ENCODE data around the gene DOCK3. TPM values are rescaled to one million over a fixed set of nuclear protein-coding genes. Genes with fewer than 3 reads are reported as not detected.

The DOCK3 gene
- total RNA-seq, 4 donors from 2014 or later = 0.33 to 5.3 (median 0.50) TPM

DNA sequence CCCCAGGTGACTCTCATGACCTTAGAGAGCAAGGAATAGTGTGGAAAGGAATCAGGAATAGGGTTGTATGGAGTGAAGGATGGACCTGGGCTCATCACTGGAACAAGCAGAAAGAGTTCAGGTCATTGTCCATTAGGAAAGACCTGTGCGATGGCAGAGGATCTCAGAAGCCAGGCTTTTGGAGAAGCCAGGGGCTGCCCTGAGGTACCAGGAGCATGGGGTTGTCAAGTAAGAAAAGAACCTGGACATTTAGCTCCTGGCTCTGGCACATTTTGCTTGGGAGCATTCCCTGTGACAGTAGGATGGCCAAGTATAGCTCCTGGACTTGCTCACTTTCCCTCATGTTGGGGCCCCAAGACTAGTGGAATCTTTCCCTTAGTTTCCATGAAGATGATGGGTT, 657.4 kb downstream of the DOCK3 start:
- TF ChIP-seq, protein P1, sequence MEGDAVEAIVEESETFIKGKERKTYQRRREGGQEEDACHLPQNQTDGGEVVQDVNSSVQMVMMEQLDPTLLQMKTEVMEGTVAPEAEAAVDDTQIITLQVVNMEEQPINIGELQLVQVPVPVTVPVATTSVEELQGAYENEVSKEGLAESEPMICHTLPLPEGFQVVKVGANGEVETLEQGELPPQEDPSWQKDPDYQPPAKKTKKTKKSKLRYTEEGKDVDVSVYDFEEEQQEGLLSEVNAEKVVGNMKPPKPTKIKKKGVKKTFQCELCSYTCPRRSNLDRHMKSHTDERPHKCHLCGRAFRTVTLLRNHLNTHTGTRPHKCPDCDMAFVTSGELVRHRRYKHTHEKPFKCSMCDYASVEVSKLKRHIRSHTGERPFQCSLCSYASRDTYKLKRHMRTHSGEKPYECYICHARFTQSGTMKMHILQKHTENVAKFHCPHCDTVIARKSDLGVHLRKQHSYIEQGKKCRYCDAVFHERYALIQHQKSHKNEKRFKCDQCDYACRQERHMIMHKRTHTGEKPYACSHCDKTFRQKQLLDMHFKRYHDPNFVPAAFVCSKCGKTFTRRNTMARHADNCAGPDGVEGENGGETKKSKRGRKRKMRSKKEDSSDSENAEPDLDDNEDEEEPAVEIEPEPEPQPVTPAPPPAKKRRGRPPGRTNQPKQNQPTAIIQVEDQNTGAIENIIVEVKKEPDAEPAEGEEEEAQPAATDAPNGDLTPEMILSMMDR (IDR thresholded peaks at IDR 0.05; ENCODE audit: low read depth) = no peak

DNA sequence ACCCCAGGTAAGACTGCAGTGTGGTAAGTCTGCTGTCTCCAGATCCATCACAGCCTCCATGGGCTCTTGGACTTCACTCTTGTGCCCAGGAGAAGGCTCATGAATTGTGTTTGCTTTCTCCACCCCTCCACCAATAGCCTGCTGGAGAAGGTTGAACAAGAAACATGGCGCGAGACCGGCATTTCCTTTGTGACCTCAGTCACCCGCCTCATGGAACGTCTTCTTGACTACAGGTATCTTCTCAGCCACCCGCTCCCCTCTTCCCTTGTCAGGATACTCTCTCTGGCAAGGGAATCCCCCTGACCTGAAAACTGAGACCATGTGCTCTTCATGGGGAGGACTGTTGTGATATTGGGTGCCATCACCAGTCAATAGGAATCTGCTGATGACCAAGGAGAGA, 658.3 kb downstream of the DOCK3 start:
- TF ChIP-seq, protein P1 (IDR thresholded peaks at IDR 0.05; ENCODE audit: low read depth) = no peak

DNA sequence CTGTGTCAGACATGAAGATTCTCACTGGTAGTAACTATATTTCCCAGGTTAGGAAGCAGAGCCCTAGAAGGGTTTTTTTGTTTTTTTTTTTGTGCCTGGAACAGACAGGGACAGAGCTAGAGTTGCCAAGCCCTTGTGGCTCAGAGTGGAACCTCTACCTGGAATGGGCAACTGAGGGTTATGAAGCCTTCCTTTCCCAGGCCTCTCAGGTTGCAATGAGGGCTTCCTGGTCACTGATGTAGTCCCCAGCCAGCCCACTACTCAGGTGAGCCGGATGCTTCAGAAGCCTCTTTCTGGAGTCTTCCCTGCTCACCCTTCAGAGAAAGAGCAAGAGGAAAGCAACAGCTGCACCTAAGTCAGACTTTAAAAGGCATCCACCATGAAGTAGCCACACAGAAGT, 661.5 kb downstream of the DOCK3 start:
- TF ChIP-seq, protein P1 (IDR thresholded peaks at IDR 0.05; ENCODE audit: low read depth) = no peak

DNA sequence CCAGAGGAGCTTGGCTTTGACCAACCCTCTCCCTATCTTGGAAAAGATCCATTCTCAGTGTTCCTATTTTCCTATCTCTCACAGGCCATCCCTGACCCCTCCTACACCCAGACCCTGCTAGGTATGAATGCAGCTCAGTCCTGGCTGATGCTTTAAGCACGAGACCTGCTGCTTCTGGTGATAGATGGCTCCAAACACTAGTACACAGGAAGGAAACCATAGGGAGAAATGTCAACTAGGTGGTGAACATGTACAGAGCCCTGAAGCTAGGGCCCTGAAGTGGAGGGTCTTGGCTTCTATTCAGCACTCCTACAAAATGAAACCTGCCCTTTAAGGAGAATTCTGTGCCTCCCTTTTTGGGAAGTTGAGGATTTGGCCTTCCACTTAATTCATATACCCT, 662.9 kb downstream of the DOCK3 start:
- TF ChIP-seq, protein P1 (IDR thresholded peaks at IDR 0.05; ENCODE audit: low read depth) = no peak

DNA sequence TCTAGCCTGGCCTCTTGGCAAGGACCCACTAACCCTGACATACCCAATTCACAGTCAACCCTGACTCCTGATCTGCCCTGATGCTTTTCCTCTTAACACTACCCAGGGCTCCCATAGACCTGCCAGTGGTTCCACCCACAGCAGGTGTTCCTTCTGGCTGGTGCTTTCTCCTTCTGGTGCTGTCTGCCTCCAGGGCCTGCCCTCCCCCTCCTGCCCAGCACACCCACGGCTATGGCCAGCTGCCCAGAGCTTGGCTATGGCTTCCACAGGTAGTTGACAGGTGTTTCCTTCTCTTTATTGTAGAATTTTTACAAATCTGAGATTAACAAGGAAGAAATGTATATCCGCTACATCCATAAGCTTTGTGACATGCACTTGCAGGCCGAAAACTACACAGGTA, 663.9 kb downstream of the DOCK3 start:
- TF ChIP-seq, protein P1 (IDR thresholded peaks at IDR 0.05; ENCODE audit: low read depth) = no peak

DNA sequence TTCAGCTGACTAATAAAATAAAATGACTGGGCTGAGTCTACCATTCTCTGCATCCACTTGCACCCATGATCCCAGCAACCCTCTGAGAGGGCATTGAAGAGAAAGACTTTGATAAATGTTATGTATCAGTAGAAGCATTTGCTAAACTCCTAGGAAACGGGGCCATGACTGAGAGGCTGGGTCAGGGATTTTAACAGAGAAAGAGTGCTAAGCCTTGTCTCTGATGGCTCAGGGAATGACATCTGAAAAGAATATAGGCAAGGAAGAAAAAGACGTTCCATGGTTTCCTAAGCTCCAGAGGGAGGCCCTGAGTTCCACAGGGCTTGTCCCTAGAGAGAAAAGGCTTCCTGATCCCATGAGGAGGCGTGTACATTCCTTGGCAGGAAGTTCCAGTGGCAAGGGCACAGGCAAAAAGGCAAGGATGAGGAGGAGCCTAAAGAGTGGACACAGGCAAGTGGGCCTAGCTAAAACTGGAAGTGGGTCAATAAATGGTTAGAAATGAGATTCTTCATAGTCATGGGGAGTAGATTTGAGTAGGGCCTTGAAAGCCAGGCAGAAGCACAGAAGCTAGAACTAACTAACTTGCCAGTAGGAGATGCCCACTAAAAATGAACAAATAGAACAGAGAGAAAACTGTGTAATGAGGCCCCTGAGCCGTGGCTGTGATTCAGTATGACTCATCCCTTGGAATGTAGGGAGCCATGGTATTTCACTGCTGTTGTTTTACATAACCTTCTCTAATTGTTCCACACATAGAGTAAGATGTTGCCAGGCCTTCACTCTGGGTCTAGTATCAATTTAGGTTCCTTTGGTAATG, 665.5 kb downstream of the DOCK3 start:
- TF ChIP-seq, protein P1 (IDR thresholded peaks at IDR 0.05; ENCODE audit: low read depth) = no peak

DNA sequence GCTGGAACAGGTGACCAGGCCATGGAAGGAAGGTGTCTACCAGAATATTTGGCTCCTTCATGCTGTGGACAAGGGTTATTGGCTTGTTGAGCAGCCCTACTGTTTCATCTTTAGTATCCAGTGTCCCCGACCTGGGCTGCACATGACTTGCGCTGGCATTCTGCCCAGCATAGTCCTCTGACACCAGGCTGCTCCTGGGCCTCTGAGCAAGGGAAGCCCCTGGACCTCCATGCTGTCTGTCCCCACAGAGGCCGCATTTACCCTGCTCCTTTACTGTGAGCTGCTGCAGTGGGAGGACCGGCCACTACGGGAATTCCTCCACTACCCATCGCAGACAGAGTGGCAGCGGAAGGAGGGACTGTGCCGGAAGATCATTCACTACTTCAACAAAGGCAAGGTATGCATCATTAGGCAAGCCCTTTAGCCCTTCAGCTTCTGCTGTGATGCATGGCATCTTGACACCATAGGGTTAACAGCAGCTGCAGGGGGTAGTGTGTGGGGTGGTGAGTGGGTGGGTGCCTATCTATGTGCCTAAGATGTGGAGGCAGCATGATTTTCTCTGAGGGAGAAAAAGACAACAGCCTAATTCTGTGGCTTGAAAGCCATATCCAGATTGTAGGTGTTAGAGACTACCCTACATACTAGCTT, 666.4 kb downstream of the DOCK3 start:
- TF ChIP-seq, protein P1 (IDR thresholded peaks at IDR 0.05; ENCODE audit: low read depth) = no peak

Measured in subcutaneous adipose tissue (tissue), 4 donors.